Measurements from ENCODE around the gene GAS2. TPM values are rescaled to one million over a fixed set of nuclear protein-coding genes. Genes with fewer than 3 reads are reported as not detected.

The GAS2 gene
- total RNA-seq, 4 donors from 2014 or later: 1.4 to 6.0 (median 2.4) TPM

DNA sequence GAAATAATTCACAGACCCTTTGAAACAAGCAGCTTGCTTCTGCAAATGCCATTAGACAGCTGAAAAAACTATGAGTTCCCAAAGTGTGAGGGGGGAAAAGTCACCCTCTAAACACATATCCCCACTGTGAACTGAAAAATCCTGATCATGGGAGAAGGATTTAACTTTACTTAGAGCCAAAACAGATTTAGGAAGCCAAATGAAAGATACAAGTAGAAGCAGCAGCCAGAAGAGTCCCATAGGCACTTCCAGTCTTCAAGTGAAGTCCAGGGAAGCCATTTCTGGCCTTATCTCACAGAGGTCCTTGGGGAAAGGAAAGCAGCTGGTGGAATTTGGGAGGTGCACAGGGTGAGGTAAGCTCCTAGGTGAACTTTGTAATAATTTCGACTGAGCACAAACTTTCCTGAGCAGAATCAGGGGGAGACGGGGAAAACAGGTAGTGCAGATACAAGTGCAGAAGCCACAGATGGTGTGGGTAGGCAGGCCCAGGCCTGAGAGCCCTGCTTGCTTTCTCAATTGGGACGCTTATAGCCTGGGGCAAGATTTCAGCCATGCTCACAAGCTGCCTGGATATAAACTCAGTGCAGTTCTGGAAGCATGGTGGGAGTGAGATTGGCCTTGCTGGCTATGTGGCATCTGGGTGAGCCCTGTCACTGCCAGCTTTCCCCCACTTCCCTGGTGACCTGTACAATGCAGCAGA, 44.8 kb downstream of the GAS2 start:
- TF ChIP-seq, protein P1, sequence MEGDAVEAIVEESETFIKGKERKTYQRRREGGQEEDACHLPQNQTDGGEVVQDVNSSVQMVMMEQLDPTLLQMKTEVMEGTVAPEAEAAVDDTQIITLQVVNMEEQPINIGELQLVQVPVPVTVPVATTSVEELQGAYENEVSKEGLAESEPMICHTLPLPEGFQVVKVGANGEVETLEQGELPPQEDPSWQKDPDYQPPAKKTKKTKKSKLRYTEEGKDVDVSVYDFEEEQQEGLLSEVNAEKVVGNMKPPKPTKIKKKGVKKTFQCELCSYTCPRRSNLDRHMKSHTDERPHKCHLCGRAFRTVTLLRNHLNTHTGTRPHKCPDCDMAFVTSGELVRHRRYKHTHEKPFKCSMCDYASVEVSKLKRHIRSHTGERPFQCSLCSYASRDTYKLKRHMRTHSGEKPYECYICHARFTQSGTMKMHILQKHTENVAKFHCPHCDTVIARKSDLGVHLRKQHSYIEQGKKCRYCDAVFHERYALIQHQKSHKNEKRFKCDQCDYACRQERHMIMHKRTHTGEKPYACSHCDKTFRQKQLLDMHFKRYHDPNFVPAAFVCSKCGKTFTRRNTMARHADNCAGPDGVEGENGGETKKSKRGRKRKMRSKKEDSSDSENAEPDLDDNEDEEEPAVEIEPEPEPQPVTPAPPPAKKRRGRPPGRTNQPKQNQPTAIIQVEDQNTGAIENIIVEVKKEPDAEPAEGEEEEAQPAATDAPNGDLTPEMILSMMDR (IDR thresholded peaks at IDR 0.05; ENCODE audit: low read depth): no peak

DNA sequence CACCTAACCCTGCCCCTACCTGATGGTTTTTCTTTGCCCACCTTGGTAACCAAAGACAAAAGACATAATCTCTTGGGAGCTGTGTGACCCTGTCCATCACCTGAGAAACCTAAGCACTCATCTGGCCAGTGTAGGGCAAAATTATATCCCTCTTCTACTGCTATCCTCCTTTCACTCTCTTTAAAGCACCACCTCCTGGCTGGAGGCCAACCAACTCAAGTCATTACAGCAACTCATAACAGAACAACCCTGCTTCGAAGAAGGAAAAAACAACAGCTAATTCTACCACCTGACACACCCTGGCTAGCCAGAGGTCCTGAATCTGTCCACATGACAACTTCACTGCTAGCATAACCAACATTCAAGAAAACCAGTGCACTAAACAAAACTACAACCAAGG, 45.5 kb downstream of the GAS2 start:
- TF ChIP-seq, protein P1 (IDR thresholded peaks at IDR 0.05; ENCODE audit: low read depth): no peak

DNA sequence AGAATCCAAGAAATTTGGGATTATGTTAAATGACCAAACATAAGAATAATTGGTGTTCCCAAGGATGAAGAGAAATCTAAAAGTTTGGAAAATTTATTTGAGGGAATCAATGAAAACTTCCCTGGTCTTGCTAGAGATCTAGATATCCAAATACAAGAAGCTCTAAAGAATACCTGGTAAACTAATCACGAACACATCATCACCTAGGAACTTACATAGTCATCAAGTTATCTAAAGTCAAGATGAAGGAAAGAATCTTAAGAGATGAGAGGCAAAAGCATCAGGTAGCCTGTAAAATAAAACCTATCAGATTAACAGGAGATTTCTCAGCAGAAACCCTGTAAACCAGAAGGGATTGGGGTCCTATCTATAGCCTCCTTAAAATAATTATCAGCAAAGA, 46.9 kb downstream of the GAS2 start:
- TF ChIP-seq, protein P1 (IDR thresholded peaks at IDR 0.05; ENCODE audit: low read depth): no peak

DNA sequence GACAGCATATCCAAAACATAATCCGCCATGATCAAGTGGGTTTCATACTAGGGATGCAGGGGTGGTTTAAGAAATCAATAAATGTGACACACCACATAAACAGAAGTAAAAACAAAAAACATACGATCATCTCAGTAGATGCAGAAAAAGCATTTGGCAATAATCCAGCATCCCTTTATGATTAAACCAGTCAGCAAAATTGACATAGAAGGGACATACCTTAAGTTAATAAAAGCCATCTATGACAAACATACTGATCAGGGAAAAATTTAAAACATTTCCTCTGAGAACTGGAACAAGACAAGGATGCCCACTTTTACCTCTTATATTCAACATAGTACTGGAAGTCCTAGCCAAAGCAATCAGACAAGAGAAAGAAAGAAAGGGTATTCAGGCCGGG, 49.6 kb downstream of the GAS2 start:
- TF ChIP-seq, protein P1 (IDR thresholded peaks at IDR 0.05; ENCODE audit: low read depth): no peak

DNA sequence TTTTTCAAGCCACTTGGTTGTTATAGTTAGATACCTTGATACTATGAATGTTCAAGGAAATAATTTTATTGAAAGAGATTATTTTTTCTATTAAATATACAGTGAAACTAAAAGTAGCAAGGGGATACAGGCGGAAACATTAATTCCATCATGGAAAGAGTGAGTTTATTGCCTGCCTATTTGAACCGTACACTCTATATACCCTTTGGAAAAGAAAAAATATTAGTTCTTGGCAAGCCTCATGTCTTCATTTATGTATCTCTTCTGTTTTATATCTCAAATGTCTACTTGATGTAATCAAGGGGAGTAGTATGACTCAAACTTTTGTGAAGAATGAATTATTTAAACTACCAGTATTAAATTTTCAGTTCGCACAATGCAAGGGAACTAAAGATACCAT, 54.0 kb downstream of the GAS2 start:
- TF ChIP-seq, protein P1 (IDR thresholded peaks at IDR 0.05; ENCODE audit: low read depth): no peak

DNA sequence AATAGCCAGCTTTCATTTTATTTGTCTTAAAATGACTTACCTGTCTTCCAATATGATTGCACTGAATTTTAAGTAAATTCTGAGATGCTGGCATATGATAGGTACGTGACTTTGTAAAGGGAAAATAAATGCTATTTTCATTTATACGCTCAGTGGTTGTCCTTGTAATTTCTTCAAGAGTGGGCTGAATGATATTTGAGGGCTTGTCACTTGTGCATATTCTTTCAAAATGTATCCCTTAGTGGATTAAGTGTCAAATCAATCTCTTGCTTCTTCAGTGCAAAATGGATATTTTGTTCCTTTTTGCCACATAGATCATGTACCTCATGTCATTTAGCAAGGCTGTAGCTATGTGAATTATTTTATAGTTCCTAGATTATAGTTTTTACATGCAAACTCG, 56.9 kb downstream of the GAS2 start:
- TF ChIP-seq, protein P1 (IDR thresholded peaks at IDR 0.05; ENCODE audit: low read depth): no peak

DNA sequence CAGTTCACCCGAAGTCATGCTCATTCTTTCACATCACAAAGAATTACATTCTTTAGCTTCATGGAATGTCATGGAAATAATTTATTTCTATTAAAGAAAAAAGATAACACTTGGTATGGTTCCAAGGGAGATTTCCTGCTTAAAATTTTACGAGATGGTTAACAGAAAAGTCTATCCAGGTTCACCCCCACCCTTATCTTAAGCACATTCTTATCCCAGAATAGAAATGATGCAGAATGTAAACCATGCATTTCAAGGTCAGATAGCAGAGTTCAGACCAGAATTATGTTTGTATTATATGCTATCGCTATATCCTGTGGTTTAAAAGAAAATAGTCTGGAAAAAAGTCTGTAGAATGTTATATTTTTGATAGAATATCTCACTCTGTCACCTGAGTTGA, 58.7 kb downstream of the GAS2 start:
- TF ChIP-seq, protein P1 (IDR thresholded peaks at IDR 0.05; ENCODE audit: low read depth): no peak

All from subcutaneous adipose tissue (tissue), 4 donors.